GM20000 (cell line): Measurements from ENCODE around the gene TMEM131L.

Experiments used
- DNase-seq: peaks from one replicate; pipeline ENCODE4 v3.0.0; 2012; ENCODE audit warnings: low spot score
- TF ChIP-seq, protein P1 (sequence below): IDR thresholded peaks from 2 replicates; pipeline ENCODE4 v1.5.1; 2012; ENCODE audit warnings: mild to moderate bottlenecking, control low read depth; ENCODE audit errors: extremely low read depth, missing control alignments

TMEM131L gene

DNA sequence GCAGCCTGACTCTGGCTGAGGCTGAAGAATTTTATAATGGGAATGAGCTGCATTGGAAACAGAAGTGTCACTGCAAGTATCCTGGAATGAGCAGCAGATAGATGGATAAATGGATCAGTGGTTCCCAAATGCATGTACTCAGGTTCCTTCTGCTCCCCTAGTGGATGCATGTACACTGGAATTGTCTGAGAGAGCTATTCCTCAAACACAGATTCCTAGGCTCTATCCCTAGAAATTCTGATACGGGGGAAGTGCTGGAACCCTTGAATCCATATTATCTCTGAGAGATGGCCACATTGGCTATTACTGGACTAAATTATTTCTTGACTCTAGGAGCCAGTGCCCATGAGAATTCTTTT lies 64.8 kb downstream of the TMEM131L start:
- DNase-seq = no peak
- TF ChIP-seq, protein P1, sequence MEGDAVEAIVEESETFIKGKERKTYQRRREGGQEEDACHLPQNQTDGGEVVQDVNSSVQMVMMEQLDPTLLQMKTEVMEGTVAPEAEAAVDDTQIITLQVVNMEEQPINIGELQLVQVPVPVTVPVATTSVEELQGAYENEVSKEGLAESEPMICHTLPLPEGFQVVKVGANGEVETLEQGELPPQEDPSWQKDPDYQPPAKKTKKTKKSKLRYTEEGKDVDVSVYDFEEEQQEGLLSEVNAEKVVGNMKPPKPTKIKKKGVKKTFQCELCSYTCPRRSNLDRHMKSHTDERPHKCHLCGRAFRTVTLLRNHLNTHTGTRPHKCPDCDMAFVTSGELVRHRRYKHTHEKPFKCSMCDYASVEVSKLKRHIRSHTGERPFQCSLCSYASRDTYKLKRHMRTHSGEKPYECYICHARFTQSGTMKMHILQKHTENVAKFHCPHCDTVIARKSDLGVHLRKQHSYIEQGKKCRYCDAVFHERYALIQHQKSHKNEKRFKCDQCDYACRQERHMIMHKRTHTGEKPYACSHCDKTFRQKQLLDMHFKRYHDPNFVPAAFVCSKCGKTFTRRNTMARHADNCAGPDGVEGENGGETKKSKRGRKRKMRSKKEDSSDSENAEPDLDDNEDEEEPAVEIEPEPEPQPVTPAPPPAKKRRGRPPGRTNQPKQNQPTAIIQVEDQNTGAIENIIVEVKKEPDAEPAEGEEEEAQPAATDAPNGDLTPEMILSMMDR = no peak

DNA sequence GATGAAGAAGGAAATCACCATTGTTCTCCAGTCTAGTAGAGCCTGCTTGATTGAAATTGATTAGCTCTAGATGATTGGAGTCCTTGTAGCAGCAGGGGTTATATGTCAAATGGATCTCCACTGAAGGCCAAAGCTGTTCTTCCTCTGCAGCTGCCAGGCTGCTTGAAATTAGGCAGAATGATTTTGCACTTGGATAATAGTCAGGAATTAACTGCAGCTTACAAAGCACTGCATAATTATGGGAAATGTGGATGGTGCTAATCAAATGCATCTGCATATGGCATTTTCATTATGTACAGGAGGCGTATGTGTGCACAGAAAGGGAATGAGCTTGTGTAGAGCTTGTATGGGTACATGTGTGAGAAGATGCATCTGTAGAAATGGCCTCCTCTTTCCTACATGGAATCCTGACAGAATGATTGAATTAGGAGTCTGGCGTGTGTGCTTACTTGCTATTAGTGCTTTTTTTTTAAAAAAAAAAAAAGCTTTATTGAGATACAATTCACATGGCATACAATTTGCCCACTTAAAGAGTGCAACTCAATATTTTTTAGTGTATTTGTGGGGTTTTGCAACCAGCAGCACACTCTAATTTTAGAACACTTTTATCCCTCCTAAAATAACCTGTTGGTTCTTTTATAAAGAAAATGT lies 65.9 kb downstream of the TMEM131L start:
- TF ChIP-seq, protein P1 = no peak

DNA sequence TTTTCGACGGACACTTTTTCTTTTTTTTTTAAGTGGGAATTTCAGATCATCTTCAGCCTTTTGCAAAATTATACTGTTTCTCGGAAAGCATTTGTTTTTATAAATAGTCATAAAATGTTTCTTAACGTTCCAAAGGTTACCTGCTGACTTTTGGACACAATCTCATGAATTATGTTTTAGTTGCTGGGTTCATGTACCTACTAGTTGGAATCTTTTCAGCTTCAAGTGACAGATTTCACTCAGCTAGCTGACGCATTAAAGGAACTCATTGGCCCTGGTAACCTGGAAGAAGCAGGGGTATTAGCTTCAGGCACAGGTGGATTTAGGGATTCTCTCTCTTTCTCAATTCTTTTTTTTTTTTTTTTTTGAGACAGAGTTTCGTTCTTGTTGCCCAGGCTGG lies 66.5 kb downstream of the TMEM131L start:
- no peak for DNase-seq
- TF ChIP-seq, protein P1 = no peak

More for the DNA sequence above, 65.9 kb downstream of the TMEM131L start:
- DNase-seq = no peak

DNA sequence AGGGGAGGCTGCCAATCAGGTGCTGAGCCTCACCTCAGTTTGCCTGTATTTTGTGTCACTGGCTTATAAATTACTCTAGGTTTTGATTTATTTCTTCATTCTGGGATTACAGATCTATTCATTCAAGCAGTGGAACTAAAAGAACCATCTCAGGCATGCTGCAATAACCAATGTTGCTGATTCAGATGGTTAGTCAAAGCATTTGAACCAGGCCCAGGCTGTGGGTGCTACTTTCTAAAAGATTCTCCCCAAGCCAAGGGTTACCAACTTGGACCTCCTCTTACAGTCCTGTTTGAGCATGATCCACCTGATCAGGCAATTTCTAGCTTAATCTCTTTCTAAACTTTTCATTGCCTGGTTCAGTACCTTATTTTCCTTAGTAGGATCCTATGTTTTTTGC lies 67.2 kb downstream of the TMEM131L start:
- TF ChIP-seq, protein P1 = no peak
- DNase-seq = no peak

DNA sequence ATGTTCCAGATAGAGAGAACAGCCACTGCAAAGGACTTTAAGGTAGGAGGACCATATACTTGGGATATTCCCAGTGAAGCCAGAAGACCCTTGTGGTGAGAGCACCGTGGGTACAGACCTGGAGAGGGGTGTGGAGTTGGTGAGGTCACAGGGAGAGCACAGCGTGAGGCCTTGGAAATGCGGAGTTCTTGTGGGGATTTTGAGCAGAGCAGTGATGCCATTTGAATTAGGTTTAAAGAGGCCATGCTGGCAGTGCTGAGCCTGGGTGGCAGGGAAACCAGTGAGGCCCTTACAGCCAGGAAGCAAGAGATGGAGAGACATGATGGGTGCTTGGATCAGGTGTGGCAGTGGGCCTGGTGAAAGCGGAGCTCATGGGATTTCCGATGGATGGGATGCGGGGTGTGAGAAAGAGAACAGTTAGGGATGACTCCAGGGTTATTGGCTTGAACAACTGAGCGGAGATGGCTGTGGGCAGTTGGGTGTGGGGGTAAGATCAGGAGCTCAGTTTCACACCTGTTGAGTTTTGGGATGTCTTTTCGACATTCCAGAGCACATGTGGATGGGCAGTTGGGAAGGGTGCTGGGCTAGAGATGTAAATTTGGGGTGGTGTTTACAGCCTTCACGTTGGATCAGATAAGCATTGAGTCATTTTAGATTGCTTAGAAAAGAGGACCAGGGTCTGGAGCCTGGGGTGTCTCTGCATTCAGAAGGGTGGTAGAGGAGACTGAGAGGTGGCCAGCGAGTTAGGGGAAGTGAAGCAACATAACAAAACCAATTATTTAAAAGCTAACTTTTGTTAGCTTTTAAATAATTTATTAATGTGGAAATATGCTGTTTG lies 68.9 kb downstream of the TMEM131L start:
- TF ChIP-seq, protein P1 = no peak

DNA sequence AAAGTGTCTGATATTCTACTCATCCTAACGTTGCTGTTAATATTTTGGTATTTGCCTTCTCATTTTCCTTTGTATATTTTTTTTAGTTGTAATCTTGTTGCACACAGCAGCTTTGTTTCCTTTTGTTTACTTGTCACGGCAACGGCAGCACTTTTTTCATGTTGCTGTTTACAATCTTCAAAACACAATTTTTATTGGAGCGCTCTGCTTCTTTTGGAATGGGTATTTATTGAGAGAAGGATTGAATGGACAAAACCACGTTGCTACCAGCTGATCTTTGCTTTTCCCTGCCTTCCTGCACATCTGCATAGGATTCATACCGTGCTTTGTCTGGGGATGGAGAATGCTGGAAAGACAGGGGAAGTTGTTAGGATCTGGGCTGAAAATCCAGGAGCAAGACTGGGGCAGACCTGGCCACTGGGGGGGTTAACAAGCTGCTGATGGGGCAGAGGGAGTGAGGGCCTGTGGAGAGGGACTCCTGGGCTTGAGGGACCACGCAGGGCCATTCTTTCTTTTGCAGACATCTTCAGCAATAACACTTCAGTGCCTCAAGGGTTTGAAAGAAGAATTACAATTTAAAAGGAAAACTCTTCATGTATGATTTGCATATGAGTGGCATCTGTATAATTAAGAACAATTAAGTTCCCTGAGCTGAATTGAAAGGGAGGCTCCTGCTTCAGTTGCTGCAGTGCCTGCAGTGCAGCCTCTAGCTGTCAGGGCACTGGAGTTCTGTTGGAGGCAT lies 69.8 kb downstream of the TMEM131L start:
- no peak for DNase-seq
- TF ChIP-seq, protein P1 = no peak

More for the DNA sequence above, 68.9 kb downstream of the TMEM131L start:
- no peak for DNase-seq
